Liver (tissue), 9 donors: ENCODE data around the gene CDRT15. TPM values are rescaled to one million over a fixed set of nuclear protein-coding genes. Genes with fewer than 3 reads are reported as not detected.

ENCODE experiments used
- DNase-seq: peaks from one replicate; pipeline ENCODE4 v3.0.0-alpha.2; 2017; ENCODE audit warnings: low spot score
- H3K27ac ChIP-seq, 2 donors: one replicate each; pipeline ENCODE4 v1.7.0; 2013; ENCODE audit warnings: inconsistent platforms in 2 of 2, low read length in 2 of 2, control low read depth in 1 of 2, low read depth in 1 of 2, mild to moderate bottlenecking in 1 of 2
- H3K27me3 ChIP-seq, 4 donors: one replicate each; pipeline versions ENCODE4 v1.6.1 to v1.7.0; 2013; ENCODE audit warnings: low read length in 3 of 4, inconsistent platforms in 1 of 4, mild to moderate bottlenecking in 1 of 4, moderate library complexity in 1 of 4; ENCODE audit not compliant: control insufficient read depth in 4 of 4, insufficient read depth in 4 of 4
- H3K36me3 ChIP-seq, 4 donors: one replicate each; pipeline versions ENCODE4 v1.6.1 to v1.7.0; 2013; ENCODE audit warnings: low read length in 3 of 4, mild to moderate bottlenecking in 3 of 4, low read depth in 1 of 4, moderate library complexity in 1 of 4; ENCODE audit not compliant: control insufficient read depth in 4 of 4, insufficient read depth in 3 of 4
- H3K4me1 ChIP-seq, 4 donors: one replicate each; pipeline versions ENCODE4 v1.6.1 to v1.7.0; 2013; ENCODE audit warnings: low read length in 3 of 4, mild to moderate bottlenecking in 3 of 4, moderate library complexity in 1 of 4; ENCODE audit not compliant: control insufficient read depth in 4 of 4, insufficient read depth in 4 of 4
- H3K4me3 ChIP-seq, 3 donors: one replicate each; pipeline versions ENCODE4 v1.6.1 to v1.7.0; 2013; ENCODE audit warnings: low read length in 3 of 3, control low read depth in 1 of 3, low read depth in 1 of 3, mild to moderate bottlenecking in 1 of 3
- H3K9ac ChIP-seq, 2 donors: one replicate each; pipeline ENCODE4 v1.7.0; 2013; ENCODE audit warnings: low read length in 2 of 2, mild to moderate bottlenecking in 2 of 2, moderate library complexity in 2 of 2, control low read depth in 1 of 2, low read depth in 1 of 2
- H3K9me3 ChIP-seq, 4 donors: one replicate each; pipeline versions ENCODE4 v1.6.1 to v1.7.0; 2013; ENCODE audit warnings: low read length in 3 of 4; ENCODE audit not compliant: control insufficient read depth in 4 of 4
- CTCF ChIP-seq: fragments of 150-350 bp; IDR thresholded peaks from 2 replicates; pipeline ENCODE4 v1.5.1; 2017; ENCODE audit warnings: improper control_type of control experiment, low read depth, low read length; ENCODE audit not compliant: missing input control
- EGR1 ChIP-seq, 2 donors: IDR thresholded peaks; 2 replicates each; pipeline ENCODE4 v1.6.1; 2016 to 2018; ENCODE audit warnings: antibody characterized with exemption in 2 of 2, low read depth in 2 of 2
- FOXA1 ChIP-seq: IDR thresholded peaks from 2 replicates; pipeline ENCODE4 v1.6.1; 2016; ENCODE audit warnings: antibody characterized with exemption
- FOXA2 ChIP-seq: IDR thresholded peaks from 2 replicates; pipeline ENCODE4 v1.6.1; 2016; ENCODE audit warnings: antibody characterized with exemption
- GABPA ChIP-seq, 2 donors: IDR thresholded peaks in 1 of 2; conservative IDR thresholded peaks in 1 of 2; 2 replicates each; pipeline ENCODE4 v1.6.1; 2016; ENCODE audit warnings: antibody characterized with exemption in 2 of 2, mild to moderate bottlenecking in 1 of 2, moderate library complexity in 1 of 2
- HNF4A ChIP-seq, 2 donors: conservative IDR thresholded peaks; 2 replicates each; pipeline ENCODE4 v1.6.1; 2016; ENCODE audit warnings: antibody characterized with exemption in 2 of 2, mild to moderate bottlenecking in 2 of 2
- HNF4G ChIP-seq: IDR thresholded peaks from 2 replicates; pipeline ENCODE4 v1.6.1; 2016; ENCODE audit warnings: antibody characterized with exemption
- JUND ChIP-seq, 2 donors: IDR thresholded peaks; 2 replicates each; pipeline ENCODE4 v1.6.1; 2016; ENCODE audit warnings: antibody characterized with exemption in 2 of 2
- MAX ChIP-seq: IDR thresholded peaks from 2 replicates; pipeline ENCODE4 v1.6.1; 2016; ENCODE audit warnings: antibody characterized with exemption
- NR2F2 ChIP-seq: IDR thresholded peaks from 2 replicates; pipeline ENCODE4 v1.6.1; 2016; ENCODE audit warnings: antibody characterized with exemption
- RAD21 ChIP-seq, 2 donors: IDR thresholded peaks; 2 replicates each; pipeline ENCODE4 v1.6.1; 2016; ENCODE audit warnings: antibody characterized with exemption in 2 of 2, mild to moderate bottlenecking in 2 of 2
- RXRA ChIP-seq, 2 donors: IDR thresholded peaks; 2 replicates each; pipeline ENCODE4 v1.6.1; 2017 to 2018; ENCODE audit warnings: antibody characterized with exemption in 2 of 2, mild to moderate bottlenecking in 1 of 2
- SP1 ChIP-seq: IDR thresholded peaks from 2 replicates; pipeline ENCODE4 v1.6.1; 2018; ENCODE audit warnings: antibody characterized with exemption, mild to moderate bottlenecking
- TAF1 ChIP-seq: conservative IDR thresholded peaks from 2 replicates; pipeline ENCODE4 v1.6.1; 2016; ENCODE audit warnings: antibody characterized with exemption, mild to moderate bottlenecking
- YY1 ChIP-seq: IDR thresholded peaks from 2 replicates; pipeline ENCODE4 v1.6.1; 2016; ENCODE audit warnings: antibody characterized with exemption, mild to moderate bottlenecking
- WGBS: extraction: QIAGEN DNeasy Blood & Tissue Kit; methylation state at CpG from one replicate; pipeline ENCODE4 v1.1.7; 2013; 5-methylcytosine and 5-hydroxymethylcytosine counted together
- polyA plus RNA-seq, 2 donors: library from polyadenylated mRNA; stranded (reverse) in 1 of 2; unstranded in 1 of 2; fragments of 200-250 nt in 1 of 2; fragments of >200 nt in 1 of 2; fragmentation: Nextera tagmentation in 1 of 2; extraction: Ambion mirVana in 1 of 2; gene quantifications; one replicate each; pipeline versions ENCODE4 v1.2.1 to v1.2.3, GENCODE V29; 2013 to 2015
- total RNA-seq, 2 donors: library from RNA; depleted of rRNA; stranded (reverse); fragments of >200 nt; gene quantifications; one replicate each; pipeline ENCODE4 v1.2.3, GENCODE V29; 2014
- TF ChIP-seq, protein P1 (sequence below): IDR thresholded peaks from 2 replicates; pipeline ENCODE4 v1.6.1; 2016; ENCODE audit warnings: antibody characterized with exemption, mild to moderate bottlenecking
- TF ChIP-seq, protein P2 (sequence below): IDR thresholded peaks from 2 replicates; pipeline ENCODE4 v1.6.1; 2016; ENCODE audit warnings: antibody characterized with exemption
- TF ChIP-seq, protein P3 (sequence below): IDR thresholded peaks from 2 replicates; pipeline ENCODE4 v1.6.1; 2016; ENCODE audit warnings: antibody characterized with exemption
- donor health status: healthy.
- donor health status: healthy.
- donor health status: healthy.
- donor health status: healthy.
- donor health status: healthy.

Gene CDRT15
- total and polyA plus RNA-seq, 4 donors, result 0.40 TPM; not detected in 3

DNA sequence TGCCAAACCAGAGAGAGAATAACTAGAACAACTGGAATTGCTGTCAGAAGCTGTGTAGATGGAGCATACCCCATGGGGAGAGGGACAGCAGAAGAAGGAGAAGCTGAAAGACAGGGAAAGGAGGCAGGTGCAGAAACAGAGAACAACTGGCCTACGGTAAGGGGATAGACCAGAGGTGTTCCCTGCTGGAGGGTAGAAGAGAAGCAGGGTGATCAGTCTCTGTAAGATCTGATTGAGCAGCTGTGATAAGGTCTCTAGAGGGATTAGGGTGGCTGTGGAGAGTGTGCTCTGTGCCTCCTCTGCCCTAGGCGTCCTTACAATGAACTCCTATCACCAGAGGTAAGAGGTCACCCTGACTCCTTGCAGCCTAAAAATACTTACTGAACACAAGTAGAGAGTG is 33.8 kb upstream of the CDRT15 start:
- TF ChIP-seq RAD21 (IDR thresholded peaks at IDR 0.05), result no peak
- TF ChIP-seq HNF4G, result no peak
- TF ChIP-seq NR2F2, result no peak
- TF ChIP-seq FOXA2, result no peak
- no peak for TF ChIP-seq RXRA (IDR thresholded peaks at IDR 0.05)
- TF ChIP-seq TAF1, result no peak
- TF ChIP-seq, protein P1, sequence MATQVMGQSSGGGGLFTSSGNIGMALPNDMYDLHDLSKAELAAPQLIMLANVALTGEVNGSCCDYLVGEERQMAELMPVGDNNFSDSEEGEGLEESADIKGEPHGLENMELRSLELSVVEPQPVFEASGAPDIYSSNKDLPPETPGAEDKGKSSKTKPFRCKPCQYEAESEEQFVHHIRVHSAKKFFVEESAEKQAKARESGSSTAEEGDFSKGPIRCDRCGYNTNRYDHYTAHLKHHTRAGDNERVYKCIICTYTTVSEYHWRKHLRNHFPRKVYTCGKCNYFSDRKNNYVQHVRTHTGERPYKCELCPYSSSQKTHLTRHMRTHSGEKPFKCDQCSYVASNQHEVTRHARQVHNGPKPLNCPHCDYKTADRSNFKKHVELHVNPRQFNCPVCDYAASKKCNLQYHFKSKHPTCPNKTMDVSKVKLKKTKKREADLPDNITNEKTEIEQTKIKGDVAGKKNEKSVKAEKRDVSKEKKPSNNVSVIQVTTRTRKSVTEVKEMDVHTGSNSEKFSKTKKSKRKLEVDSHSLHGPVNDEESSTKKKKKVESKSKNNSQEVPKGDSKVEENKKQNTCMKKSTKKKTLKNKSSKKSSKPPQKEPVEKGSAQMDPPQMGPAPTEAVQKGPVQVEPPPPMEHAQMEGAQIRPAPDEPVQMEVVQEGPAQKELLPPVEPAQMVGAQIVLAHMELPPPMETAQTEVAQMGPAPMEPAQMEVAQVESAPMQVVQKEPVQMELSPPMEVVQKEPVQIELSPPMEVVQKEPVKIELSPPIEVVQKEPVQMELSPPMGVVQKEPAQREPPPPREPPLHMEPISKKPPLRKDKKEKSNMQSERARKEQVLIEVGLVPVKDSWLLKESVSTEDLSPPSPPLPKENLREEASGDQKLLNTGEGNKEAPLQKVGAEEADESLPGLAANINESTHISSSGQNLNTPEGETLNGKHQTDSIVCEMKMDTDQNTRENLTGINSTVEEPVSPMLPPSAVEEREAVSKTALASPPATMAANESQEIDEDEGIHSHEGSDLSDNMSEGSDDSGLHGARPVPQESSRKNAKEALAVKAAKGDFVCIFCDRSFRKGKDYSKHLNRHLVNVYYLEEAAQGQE, result no peak
- no peak for TF ChIP-seq HNF4A (conservative IDR thresholded peaks at IDR 0.05)
- TF ChIP-seq MAX, result no peak
- 90% methylated on average over 2 of the region's 2 CpGs for WGBS
- no peaks in the 10 kb centered on the region for H3K4me1 ChIP-seq
- H3K9me3 ChIP-seq, result no peaks in the 10 kb centered on the region
- no peak overlapping the region for H3K27ac ChIP-seq
- no peak overlapping the region for H3K9ac ChIP-seq
- no peak for DNase-seq
- no peaks in the 10 kb centered on the region for H3K36me3 ChIP-seq
- H3K4me3 ChIP-seq, result no peak overlapping the region
- no peaks in the 10 kb centered on the region for H3K27me3 ChIP-seq

- H3K4me3 ChIP-seq, result no peak overlapping the region
- no peak for DNase-seq
- H3K36me3 ChIP-seq, result no peaks in the 10 kb centered on the region
- H3K27me3 ChIP-seq, result no peaks in the 10 kb centered on the region
- H3K9me3 ChIP-seq, result no peaks in the 10 kb centered on the region
- no peak overlapping the region for H3K9ac ChIP-seq
- no peak overlapping the region for H3K27ac ChIP-seq
- H3K4me1 ChIP-seq, result no peaks in the 10 kb centered on the region
- 88% methylated on average over 5 of the region's 5 CpGs for WGBS
- TF ChIP-seq, protein P1, result no peak
- TF ChIP-seq YY1 (no peak), EGR1 (IDR thresholded peaks at IDR 0.05; ENCODE audit: low read depth in 2 of 2) (no peak), MAX (no peak), TAF1 (no peak), CTCF (no peak), HNF4A (conservative IDR thresholded peaks at IDR 0.05) (no peak), RAD21 (IDR thresholded peaks at IDR 0.05) (no peak), JUND (IDR thresholded peaks at IDR 0.05) (no peak), GABPA (IDR thresholded peaks at IDR 0.05 in 1 of 2, conservative IDR thresholded peaks at IDR 0.05 in 1 of 2) (no peak), FOXA2 (no peak), SP1 (no peak), HNF4G (no peak), RXRA (IDR thresholded peaks at IDR 0.05) (no peak), NR2F2 (no peak), FOXA1 (no peak)
- TF ChIP-seq, protein P2, sequence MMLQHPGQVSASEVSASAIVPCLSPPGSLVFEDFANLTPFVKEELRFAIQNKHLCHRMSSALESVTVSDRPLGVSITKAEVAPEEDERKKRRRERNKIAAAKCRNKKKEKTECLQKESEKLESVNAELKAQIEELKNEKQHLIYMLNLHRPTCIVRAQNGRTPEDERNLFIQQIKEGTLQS, result no peak
- TF ChIP-seq, protein P3, sequence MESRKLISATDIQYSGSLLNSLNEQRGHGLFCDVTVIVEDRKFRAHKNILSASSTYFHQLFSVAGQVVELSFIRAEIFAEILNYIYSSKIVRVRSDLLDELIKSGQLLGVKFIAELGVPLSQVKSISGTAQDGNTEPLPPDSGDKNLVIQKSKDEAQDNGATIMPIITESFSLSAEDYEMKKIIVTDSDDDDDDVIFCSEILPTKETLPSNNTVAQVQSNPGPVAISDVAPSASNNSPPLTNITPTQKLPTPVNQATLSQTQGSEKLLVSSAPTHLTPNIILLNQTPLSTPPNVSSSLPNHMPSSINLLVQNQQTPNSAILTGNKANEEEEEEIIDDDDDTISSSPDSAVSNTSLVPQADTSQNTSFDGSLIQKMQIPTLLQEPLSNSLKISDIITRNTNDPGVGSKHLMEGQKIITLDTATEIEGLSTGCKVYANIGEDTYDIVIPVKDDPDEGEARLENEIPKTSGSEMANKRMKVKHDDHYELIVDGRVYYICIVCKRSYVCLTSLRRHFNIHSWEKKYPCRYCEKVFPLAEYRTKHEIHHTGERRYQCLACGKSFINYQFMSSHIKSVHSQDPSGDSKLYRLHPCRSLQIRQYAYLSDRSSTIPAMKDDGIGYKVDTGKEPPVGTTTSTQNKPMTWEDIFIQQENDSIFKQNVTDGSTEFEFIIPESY, result no peak
Measured at GRCh38 chr17:14269473-14269872, 32.8 kb upstream of the CDRT15 start.
